HG02623 (cell line): ENCODE data around the gene YDJC.
"Not testable (repeated sequence)": the region's sequence is repeated elsewhere in the genome, so short reads cannot be mapped to it uniquely, and the experiment has no call there.

ENCODE experiments used
- ATAC-seq: cut with Tn5 transposase; IDR thresholded peaks from one replicate; pipeline ENCODE4 v1.9.1; 2021; ENCODE audit warnings: moderate library complexity; ENCODE audit not compliant: unreplicated experiment

The YDJC gene

GRCh38 chr22:21611210-21611977 lies 18.4 kb downstream of the YDJC start:
- ATAC-seq, result no peak

- ATAC-seq, result not testable (repeated sequence)
These were observed 20.2 kb downstream of the YDJC start for GRCh38 chr22:21609556-21610157.

DNA sequence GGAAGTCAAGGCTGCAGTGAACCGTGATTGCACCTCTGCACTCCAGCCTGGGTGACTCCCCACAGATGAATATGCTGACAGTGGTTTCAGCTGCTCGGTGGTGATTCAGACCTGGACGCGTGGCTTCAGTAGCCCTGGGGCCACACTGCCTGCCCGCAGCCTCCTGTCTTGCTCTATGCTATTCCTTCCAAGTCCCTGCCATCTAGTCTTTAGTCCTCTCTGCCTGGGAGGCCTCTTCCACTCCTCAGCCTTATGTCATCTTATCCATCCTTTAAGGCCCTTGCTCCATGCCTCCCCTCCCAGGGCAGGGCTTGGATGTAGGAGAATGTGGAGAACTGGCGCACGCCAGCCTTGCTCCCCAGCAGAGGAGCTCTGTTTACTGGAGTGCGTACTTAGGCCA lies 23.0 kb downstream of the YDJC start:
- ATAC-seq, result no peak

- no peak for ATAC-seq
These were observed 23.8 kb downstream of the YDJC start for GRCh38 chr22:21605887-21606564.

- no peak for ATAC-seq
These were observed 25.8 kb downstream of the YDJC start for GRCh38 chr22:21603973-21604372.

DNA sequence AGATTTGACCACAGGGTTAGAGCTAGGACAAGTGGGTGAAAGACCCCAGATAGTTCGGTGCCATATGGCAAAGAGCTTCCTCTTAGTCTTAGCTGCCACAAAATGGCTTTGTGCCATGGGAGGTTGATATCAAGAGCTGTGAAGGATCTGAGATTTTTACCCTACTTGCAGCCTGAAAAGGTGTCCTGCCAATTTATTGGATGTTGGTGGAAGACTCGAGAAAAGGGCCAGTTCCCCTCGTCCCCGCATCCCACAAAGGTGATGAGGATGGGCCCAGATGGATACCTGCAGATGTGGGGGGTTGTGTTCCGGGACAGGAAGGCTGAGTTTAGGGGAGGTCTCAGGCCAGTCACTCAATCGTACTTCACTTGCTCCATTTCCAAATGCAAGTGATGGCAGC lies 27.2 kb downstream of the YDJC start:
- ATAC-seq, result no peak

- no peak for ATAC-seq
These were observed 30.5 kb downstream of the YDJC start for GRCh38 chr22:21599053-21599893.

DNA sequence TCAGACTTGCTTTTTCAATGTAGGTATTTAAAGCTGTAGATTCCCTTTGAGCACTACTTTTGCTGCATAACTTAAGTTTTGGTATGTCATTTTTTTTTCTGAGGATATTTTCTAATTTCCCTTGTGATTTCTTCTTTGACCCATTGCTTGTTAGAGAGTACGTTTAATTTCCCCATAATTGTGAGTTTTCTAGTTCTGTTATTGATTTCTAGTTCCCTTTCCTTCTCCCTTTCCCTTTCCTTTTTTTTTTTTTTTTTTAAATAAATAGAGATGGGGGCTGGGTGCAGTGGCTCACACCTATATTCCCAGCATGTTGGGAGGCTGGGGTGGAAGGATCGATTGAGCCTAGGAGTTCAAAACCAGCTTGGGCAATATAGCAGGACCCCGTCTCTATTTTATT lies 31.5 kb downstream of the YDJC start:
- ATAC-seq, result no peak

DNA sequence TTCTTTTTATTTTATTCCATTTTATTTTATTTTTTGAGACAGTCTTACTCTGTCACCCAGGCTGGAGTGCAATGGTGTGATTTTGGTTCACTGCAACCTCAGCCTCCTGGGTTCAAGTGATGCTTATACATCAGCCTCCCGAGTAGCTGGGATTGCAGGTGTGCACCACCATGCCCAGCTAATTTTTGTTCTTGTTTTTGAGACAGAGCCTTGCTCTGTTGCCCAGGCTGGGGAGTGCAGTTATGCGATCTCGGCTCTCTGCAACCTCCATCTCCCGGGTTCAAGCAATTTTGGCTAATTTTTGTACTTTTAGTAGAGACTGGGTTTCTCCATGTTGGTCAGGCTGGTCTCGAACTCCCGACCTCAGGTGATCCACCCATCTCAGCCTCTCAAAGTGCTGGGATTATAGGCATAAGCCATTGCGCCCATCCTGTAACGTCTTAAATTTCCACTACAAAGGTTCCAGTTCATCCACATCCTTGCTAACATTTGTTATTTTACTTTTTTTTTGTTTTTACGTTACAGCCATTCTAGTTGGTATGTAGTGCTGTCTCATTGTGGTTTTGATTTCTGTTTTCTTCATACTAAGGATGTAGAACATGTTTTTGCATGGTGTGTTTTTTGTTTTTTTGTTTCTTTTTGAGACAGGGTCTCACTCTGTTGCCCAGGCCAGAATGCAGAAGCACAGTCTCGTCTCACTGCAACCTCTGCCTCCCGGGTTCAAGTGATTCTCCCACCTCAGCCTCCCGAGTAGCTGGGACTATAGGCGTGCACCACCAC lies 33.3 kb downstream of the YDJC start:
- not testable (repeated sequence) for ATAC-seq

DNA sequence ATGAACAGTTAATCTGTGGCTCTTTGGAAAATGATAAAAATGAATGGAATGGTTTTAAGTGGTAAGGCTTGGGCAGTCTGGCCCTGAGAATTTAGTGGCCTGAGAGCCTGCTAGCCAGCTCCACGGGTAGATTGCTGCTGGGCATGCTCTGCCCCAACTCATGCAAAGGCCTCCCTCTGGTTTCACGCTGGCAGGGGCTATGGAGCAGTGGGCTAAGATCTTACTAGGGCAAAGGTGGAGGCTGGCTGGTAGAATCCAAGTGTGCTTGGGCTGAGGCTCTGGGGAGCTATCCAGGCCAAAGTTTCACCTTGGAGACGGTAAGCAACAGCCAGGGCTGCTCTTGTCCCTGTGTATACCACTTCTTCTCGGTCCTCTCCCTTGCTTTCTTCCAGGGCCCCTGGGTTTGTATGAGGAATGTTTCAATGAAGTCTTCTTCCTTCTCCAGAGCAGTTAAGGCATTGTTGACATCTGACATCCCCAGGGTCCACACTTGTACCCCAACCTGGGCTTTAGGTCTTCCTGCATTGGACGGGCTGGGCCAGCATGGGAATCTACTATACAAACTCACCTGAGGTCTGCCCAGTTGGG lies 34.9 kb downstream of the YDJC start:
- ATAC-seq, result no peak

DNA sequence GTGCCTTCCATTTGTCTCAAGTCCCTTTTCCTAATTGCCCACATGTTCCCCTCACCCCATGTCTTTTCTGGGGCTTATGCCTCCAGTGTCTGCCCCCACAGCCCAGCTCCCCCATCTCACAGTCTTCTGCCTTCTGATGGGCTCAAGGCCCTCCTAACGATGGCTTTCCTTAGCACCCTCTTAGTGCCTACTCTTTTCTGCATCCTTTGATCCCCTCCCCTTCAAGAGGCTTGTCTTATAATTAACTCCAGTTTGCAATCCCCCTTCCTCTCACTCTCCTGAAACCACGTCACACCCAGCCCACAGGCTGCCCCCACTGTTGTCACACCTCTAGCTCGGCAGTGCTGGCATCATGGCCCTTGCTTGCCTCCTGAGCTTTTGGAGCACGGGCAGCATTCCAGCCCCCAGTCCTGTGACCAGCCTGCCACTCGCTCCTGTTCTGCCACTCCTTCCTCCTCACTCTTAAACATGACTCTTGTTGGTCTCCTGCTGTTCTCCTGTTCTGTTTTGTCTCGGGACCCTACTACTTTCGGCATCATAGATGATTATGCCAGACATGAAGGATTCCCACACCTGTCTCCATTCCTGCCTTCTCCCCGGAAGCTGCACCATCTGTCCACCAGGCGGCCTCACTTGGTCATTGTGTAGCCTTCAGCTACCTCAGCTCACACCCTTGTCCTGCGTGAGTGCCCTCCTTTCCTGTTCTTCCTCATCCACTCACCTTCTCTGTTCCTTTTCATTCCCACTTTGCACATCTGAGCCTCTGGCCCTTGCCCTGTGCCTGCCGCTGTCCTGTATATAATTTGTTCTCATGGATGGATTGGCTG lies 36.2 kb downstream of the YDJC start:
- no peak for ATAC-seq

DNA sequence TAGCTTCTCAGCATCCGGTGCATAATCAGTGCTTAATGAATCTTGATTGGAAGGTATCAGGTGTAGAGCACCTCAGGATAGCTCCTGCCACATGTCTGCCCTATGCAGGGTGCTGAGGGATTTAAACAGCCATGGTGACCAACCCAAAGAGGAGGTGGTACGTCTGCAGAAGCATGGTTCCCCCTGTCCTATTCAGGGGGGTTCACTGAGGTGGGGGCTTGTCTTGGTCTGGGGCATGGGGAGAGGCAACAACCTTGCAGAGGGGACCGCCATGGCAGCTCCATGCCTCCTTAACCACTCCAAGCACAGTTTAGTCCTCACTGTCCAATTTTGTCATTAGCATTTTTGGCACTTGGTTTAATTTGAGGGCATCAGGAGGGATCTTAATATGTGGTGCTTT lies 37.4 kb downstream of the YDJC start:
- ATAC-seq, result no peak

- ATAC-seq, result no peak
These were observed 38.1 kb downstream of the YDJC start for GRCh38 chr22:21591695-21592094.

- no peak for ATAC-seq
These were observed 38.8 kb downstream of the YDJC start for GRCh38 chr22:21590809-21591641.

- ATAC-seq, result no peak
These were observed 40.4 kb downstream of the YDJC start for GRCh38 chr22:21589396-21589795.

GRCh38 chr22:21587803-21588611 lies 41.8 kb downstream of the YDJC start:
- peak; percentile 80 for ATAC-seq

GRCh38 chr22:21585389-21585788 lies 44.4 kb downstream of the YDJC start:
- no peak for ATAC-seq
